Upper lobe of right lung (tissue), 1 donor: ENCODE results near the gene ZMIZ2. TPM values are rescaled to one million over a fixed set of nuclear protein-coding genes. Genes with fewer than 3 reads are reported as not detected.
"Not testable (repeated sequence)": the region's sequence is repeated elsewhere in the genome, so short reads cannot be mapped to it uniquely, and the experiment has no call there.

Experiments used
- ATAC-seq: fragments of 200-7000 bp; cut with Tn5 transposase; one replicate; pipeline ENCODE4 v1.9.1; 2020; ENCODE audit warnings: mild to moderate bottlenecking, moderate library complexity
- DNase-seq: peaks from one replicate; pipeline ENCODE4 v3.0.0-alpha.2; 2020
- H3K27ac ChIP-seq: fragments of 200-600 bp; one replicate; pipeline ENCODE4 v1.8.0; 2022
- H3K27me3 ChIP-seq: fragments of 200-600 bp; one replicate; pipeline ENCODE4 v1.8.0; 2022; ENCODE audit warnings: mild to moderate bottlenecking
- H3K36me3 ChIP-seq: fragments of 200-600 bp; one replicate; pipeline ENCODE4 v1.8.0; 2022
- H3K4me1 ChIP-seq: fragments of 200-600 bp; one replicate; pipeline ENCODE4 v1.8.0; 2022
- H3K4me3 ChIP-seq: fragments of 200-600 bp; one replicate; pipeline ENCODE4 v1.8.0; 2022; ENCODE audit warnings: mild to moderate bottlenecking
- H3K9me3 ChIP-seq: fragments of 200-600 bp; one replicate; pipeline ENCODE4 v1.8.0; 2022
- CTCF ChIP-seq: fragments of 200-600 bp; IDR thresholded peaks from one replicate; pipeline ENCODE4 v1.8.0; 2022; ENCODE audit warnings: antibody characterized with exemption
- intact Hi-C: fragments of 100-400 bp; cut with DNase I; formaldehyde crosslinking; loops from one replicate; pipeline ENCODE4 v1.11.0; 2022
- total RNA-seq: library from RNA; stranded (reverse); fragmentation: NEBNext Ultra II Directional; extraction: Animal tissue kit (Norgen Biotek cat#: 25700); gene quantifications from one replicate; pipeline ENCODE4 v1.2.1, GENCODE V29; 2021
- donor health status: DM: no; HTN: yes; CAD: no; lungs with severe emphysema.

Gene ZMIZ2
- total RNA-seq, 1 donor from 2014 or later = 95.4 TPM

- TF ChIP-seq CTCF = no peak
- Histone ChIP-seq H3K4me1 (no peaks in the 10 kb centered on the region), H3K27ac (no peak overlapping the region), H3K36me3 (no peaks in the 10 kb centered on the region), H3K4me3 (no peak overlapping the region), H3K9me3 (no peaks in the 10 kb centered on the region), H3K27me3 (no peaks in the 10 kb centered on the region)
- intact Hi-C loops = no loop called here
- ATAC-seq = no peak
- no peak for DNase-seq
These were observed 33.8 kb downstream of the ZMIZ2 start for GRCh38 chr7:44782460-44782859.

- intact Hi-C loops = no loop called here
- H3K27ac ChIP-seq = no peak overlapping the region
- TF ChIP-seq CTCF = no peak
- H3K9me3 ChIP-seq = no peaks in the 10 kb centered on the region
- DNase-seq (no peak), ATAC-seq (no peak)
- H3K36me3 ChIP-seq = no peaks in the 10 kb centered on the region
- H3K4me3 ChIP-seq = no peak overlapping the region
- H3K27me3 ChIP-seq = no peaks in the 10 kb centered on the region
- H3K4me1 ChIP-seq = no peaks in the 10 kb centered on the region
These were observed 34.8 kb downstream of the ZMIZ2 start for GRCh38 chr7:44783407-44783806.

GRCh38 chr7:44784364-44784763 lies 35.7 kb downstream of the ZMIZ2 start:
- intact Hi-C loops = no loop called here
- no peaks in the 10 kb centered on the region for H3K27me3 ChIP-seq
- no peak for TF ChIP-seq CTCF
- H3K9me3 ChIP-seq = no peaks in the 10 kb centered on the region
- no peak overlapping the region for H3K4me3 ChIP-seq
- H3K4me1 ChIP-seq = no peaks in the 10 kb centered on the region
- no peak overlapping the region for H3K27ac ChIP-seq
- ATAC-seq = no peak
- H3K36me3 ChIP-seq = no peaks in the 10 kb centered on the region
- no peak for DNase-seq

DNA sequence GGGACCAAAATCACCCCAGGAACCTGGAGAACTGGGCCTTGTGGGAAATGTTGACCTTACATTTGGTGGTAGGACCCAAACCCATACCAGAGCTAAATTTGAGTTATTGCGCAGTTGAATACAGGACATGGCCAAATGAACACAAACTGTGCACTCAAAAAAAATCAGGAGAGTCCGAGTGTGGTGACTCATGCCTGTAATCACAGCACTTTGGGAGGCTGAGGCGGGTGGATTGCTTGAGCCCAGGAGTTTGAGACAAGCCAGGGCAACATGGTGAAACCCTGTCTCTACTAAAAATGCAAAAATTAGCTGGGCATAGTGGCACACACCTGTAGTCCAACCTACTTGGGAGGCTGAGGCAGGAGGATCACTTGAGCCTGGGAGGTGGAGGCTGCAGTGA lies 36.6 kb downstream of the ZMIZ2 start:
- H3K9me3 ChIP-seq, H3K4me3 ChIP-seq, H3K27me3 ChIP-seq, H3K27ac ChIP-seq, H3K36me3 ChIP-seq, intact Hi-C loops, ATAC-seq, H3K4me1 ChIP-seq, DNase-seq: not testable (repeated sequence)

DNA sequence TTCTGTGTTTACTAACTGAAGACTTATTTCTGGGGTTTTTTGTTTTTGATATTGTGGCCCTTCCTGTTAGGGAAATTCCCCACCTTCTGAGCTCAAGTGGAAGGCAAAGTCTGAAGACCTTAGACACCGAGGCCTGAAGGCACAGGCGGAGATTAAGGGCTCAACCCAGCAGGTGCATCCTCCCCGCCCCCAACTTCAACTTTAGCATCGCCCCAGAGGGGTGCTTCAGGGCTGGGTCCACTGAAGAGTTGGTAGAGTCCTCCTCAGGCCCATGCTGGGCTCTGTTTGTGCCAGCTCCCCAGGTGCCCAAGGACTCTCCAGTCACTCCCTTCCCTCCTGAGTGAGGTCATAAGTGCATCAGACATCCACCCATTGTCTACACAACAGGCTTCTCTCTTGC lies 38.4 kb downstream of the ZMIZ2 start:
- H3K4me3 ChIP-seq = no peak overlapping the region
- no peaks in the 10 kb centered on the region for H3K27me3 ChIP-seq
- no peaks in the 10 kb centered on the region for H3K4me1 ChIP-seq
- TF ChIP-seq CTCF = no peak
- intact Hi-C loops = no loop called here
- no peak overlapping the region for H3K27ac ChIP-seq
- ATAC-seq (no peak), DNase-seq (no peak)
- H3K36me3 ChIP-seq = no peaks in the 10 kb centered on the region
- no peaks in the 10 kb centered on the region for H3K9me3 ChIP-seq

DNA sequence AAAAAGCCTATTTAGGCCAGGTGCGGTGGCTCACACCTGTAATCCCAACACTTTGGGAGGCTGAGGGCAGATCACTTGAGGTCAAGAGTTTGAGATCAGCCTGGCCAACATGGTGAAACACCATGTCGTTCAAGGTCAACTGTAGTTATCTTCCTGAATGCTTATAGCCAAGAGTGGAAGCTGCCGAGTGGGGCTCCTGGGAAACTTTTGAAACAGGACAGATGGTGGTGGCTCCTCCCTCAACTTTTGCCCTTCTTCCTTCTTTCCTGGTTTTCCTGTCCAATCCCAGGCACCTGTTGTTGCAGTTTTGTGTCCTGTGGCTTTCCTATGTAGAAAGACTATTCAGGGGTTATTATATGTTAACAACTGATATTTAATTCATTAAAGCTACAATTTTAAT lies 39.1 kb downstream of the ZMIZ2 start:
- no peak overlapping the region for H3K4me3 ChIP-seq
- TF ChIP-seq CTCF = no peak
- H3K27me3 ChIP-seq = no peaks in the 10 kb centered on the region
- ATAC-seq (no peak), DNase-seq (no peak)
- H3K9me3 ChIP-seq = no peaks in the 10 kb centered on the region
- H3K4me1 ChIP-seq = no peaks in the 10 kb centered on the region
- H3K36me3 ChIP-seq = no peaks in the 10 kb centered on the region
- intact Hi-C loops = no loop called here
- no peak overlapping the region for H3K27ac ChIP-seq
